ENCODE data around the gene BLM. TPM values are rescaled to one million over a fixed set of nuclear protein-coding genes. Genes with fewer than 3 reads are reported as not detected.

Gene BLM
- total and polyA plus RNA-seq, 2 of the 8 experiments (the other 6 are each of a cell fraction or from before 2014, with no cell fraction given): 15.2 to 46.7 TPM

- TF ChIP-seq RBBP5 (IDR thresholded peaks at IDR 0.05; ENCODE audit: borderline replicate concordance, low read depth, low read length) (no peak), HDAC6 (IDR thresholded peaks at IDR 0.05; ENCODE audit: low read depth, low read length) (no peak), ASH2L (IDR thresholded peaks at IDR 0.05; ENCODE audit: low read length) (no peak), CHD1 (IDR thresholded peaks at IDR 0.05; ENCODE audit: low read depth, low read length) (no peak), GTF2F1 (IDR thresholded peaks at IDR 0.05; ENCODE audit: borderline replicate concordance, low read depth, low read length) (no peak), BRCA1 (IDR thresholded peaks at IDR 0.05; ENCODE audit: low read depth, low read length) (no peak), RFX5 (IDR thresholded peaks at IDR 0.05; ENCODE audit: borderline replicate concordance, low read depth, low read length) (no peak)
Measured at GRCh38 chr15:90683371-90683770, 33.8 kb upstream of the BLM start (continued).

All from H1 (cell line).